Psoas muscle (tissue), 8 donors: ENCODE data around the gene KDM4F. TPM values are rescaled to one million over a fixed set of nuclear protein-coding genes. Genes with fewer than 3 reads are reported as not detected.

ENCODE experiments used
- ATAC-seq, 4 donors: fragments of 200-7000 bp; cut with Tn5 transposase; one replicate each; pipeline ENCODE4 v1.9.1; 2020; ENCODE audit warnings: moderate library complexity in 3 of 4, mild to moderate bottlenecking in 2 of 4
- DNase-seq, 2 donors: peaks; one replicate each; pipeline ENCODE4 v3.0.0-alpha.2; 2020
- H3K27ac ChIP-seq: fragments of 200-600 bp; one replicate; pipeline ENCODE4 v1.8.0; 2022
- H3K27me3 ChIP-seq, 3 donors: fragments of 200-600 bp in 1 of 3; one replicate each; pipeline versions ENCODE4 v1.6.1 to v1.8.0; 2013 to 2022; ENCODE audit warnings: low read length in 2 of 3, mild to moderate bottlenecking in 2 of 3, moderate library complexity in 1 of 3; ENCODE audit not compliant: insufficient read depth in 3 of 3
- H3K36me3 ChIP-seq, 2 donors: fragments of 200-600 bp in 1 of 2; one replicate each; pipeline versions ENCODE4 v1.6.1 to v1.8.0; 2013 to 2022; ENCODE audit warnings: low read depth in 1 of 2, mild to moderate bottlenecking in 1 of 2, moderate library complexity in 1 of 2; ENCODE audit not compliant: insufficient read depth in 1 of 2
- H3K4me1 ChIP-seq: fragments of 200-600 bp; one replicate; pipeline ENCODE4 v1.8.0; 2022
- H3K4me3 ChIP-seq: fragments of 200-600 bp; one replicate; pipeline ENCODE4 v1.8.0; 2022; ENCODE audit warnings: mild to moderate bottlenecking
- H3K9me3 ChIP-seq: fragments of 200-600 bp; one replicate; pipeline ENCODE4 v1.8.0; 2022
- WGBS, 3 donors: extraction: QIAGEN DNeasy Blood & Tissue Kit; methylation state at CpG; one replicate each; pipeline versions ENCODE4 v1.1.6 to v1.1.7; 2013; 5-methylcytosine and 5-hydroxymethylcytosine counted together
- intact Hi-C, 2 donors: fragments of 100-400 bp; cut with DNase I; formaldehyde crosslinking; loops; one replicate each; pipeline versions ENCODE4 v1.11.0 to v1.14.2; 2022
- polyA plus RNA-seq, 3 donors: library from polyadenylated mRNA; stranded (reverse); fragments of 200-250 nt; gene quantifications; one replicate each; pipeline ENCODE4 v1.2.3, GENCODE V29; 2013
- total RNA-seq, 4 donors: library from RNA; stranded (reverse); fragmentation: NEBNext Ultra II Directional in 2 of 4; extraction: Animal tissue kit (Norgen Biotek cat#: 25700) in 2 of 4; gene quantifications; one replicate each; pipeline versions ENCODE4 v1.2.1 to v1.2.4, GENCODE V29; 2021 to 2023
- TF ChIP-seq, protein P1 (sequence below): fragments of 200-600 bp; IDR thresholded peaks from one replicate; pipeline ENCODE4 v1.8.0; 2022; ENCODE audit warnings: antibody characterized with exemption
- donor health status: healthy with polysubstance abuse.
- donor health status: DM: no; HTN: no; CAD: no; lungs with moderate emphysema.
- donor health status: Bipolar disorder and iron deficiency.
- donor health status: healthy.
- donor health status: DM: yes; HTN: yes; CAD: no.
- donor health status: DM: no; HTN: no; CAD: no.
- donor health status: DM: no; HTN: no; CAD: no.
- donor health status: DM: yes; HTN: yes; CAD: no.

The KDM4F gene
- total and polyA plus RNA-seq, 7 donors = not detected

DNA sequence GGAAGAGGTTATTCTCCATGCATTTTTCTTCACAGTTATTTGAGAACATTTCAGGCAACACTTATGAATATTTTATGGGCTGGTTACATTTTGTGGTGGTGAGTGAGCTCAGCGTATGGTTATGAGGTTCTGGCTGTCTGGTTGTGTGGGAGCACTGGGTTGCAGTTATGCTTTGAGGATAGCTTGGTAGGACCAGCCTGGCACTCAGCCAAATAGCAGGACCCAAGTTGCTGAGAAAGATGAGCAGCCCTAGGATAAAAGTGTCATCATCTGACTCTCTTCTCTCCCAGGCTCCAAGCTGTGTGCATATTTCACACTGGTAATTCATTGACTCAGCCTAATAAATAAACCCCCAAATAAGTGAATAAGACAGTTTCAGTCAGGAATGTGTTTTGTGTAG, 9.4 kb downstream of the KDM4F start:
- H3K27ac ChIP-seq = no peak overlapping the region
- ATAC-seq (no peak), DNase-seq (no peak)
- intact Hi-C loops = no loop called here
- H3K4me1 ChIP-seq = no peaks in the 10 kb centered on the region
- H3K27me3 ChIP-seq = no peaks in the 10 kb centered on the region
- TF ChIP-seq, protein P1, sequence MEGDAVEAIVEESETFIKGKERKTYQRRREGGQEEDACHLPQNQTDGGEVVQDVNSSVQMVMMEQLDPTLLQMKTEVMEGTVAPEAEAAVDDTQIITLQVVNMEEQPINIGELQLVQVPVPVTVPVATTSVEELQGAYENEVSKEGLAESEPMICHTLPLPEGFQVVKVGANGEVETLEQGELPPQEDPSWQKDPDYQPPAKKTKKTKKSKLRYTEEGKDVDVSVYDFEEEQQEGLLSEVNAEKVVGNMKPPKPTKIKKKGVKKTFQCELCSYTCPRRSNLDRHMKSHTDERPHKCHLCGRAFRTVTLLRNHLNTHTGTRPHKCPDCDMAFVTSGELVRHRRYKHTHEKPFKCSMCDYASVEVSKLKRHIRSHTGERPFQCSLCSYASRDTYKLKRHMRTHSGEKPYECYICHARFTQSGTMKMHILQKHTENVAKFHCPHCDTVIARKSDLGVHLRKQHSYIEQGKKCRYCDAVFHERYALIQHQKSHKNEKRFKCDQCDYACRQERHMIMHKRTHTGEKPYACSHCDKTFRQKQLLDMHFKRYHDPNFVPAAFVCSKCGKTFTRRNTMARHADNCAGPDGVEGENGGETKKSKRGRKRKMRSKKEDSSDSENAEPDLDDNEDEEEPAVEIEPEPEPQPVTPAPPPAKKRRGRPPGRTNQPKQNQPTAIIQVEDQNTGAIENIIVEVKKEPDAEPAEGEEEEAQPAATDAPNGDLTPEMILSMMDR = no peak
- 84 to 87% (median 84%) methylated on average over 1 of the region's 1 CpG for WGBS, 3 donors
- H3K9me3 ChIP-seq = no peaks in the 10 kb centered on the region
- H3K36me3 ChIP-seq = no peaks in the 10 kb centered on the region
- no peak overlapping the region for H3K4me3 ChIP-seq

DNA sequence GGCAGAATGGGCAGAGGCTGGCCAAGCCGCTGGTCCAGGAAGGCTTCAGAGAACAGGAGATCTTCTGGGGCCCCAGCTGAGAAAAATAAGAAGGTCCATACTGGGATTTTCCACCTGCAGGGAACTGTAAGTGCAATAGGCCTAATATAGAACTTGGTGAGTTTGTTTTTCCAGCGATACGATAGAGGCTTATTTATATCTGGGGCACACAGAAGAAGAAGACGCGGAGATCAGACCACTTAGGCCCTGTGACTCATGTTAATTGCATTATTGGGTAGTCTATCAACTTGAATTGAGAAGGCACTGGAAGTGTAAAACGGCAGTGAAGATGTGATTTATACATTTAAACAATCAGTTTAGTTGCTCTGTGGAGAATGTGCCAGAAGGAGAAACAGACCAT, 9.8 kb downstream of the KDM4F start:
- H3K36me3 ChIP-seq = no peaks in the 10 kb centered on the region
- H3K9me3 ChIP-seq = no peaks in the 10 kb centered on the region
- no peak overlapping the region for H3K4me3 ChIP-seq
- DNase-seq = no peak
- H3K27me3 ChIP-seq = no peaks in the 10 kb centered on the region
- no peak for ATAC-seq
- H3K27ac ChIP-seq = no peak overlapping the region
- intact Hi-C loops = no loop called here
- WGBS, 3 donors = 74 to 82% (median 76%) methylated on average over 6 of the region's 6 CpGs
- H3K4me1 ChIP-seq = no peaks in the 10 kb centered on the region
- TF ChIP-seq, protein P1 = no peak

DNA sequence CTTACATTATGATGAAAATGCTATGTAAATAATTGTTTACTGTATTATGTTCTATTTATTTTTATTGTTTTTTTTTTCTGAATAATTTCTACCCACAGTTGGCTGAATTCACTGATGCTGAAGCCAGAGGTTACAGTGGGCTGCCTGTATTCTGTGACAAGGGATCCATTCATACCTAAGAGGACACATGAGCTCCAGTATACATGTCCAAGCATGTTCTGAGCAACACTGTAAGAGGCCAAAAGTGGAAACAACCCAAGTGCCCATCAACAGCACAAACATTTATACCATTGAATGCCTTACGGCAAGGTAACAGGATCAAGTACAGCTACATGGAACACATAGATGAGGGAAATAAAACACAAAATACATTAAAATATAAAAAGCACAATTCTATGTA, 16.1 kb downstream of the KDM4F start:
- Histone ChIP-seq H3K4me1 (peaks cover 12% of the 10 kb centered on the region), H3K27ac (no peak overlapping the region), H3K9me3 (no peaks in the 10 kb centered on the region), H3K4me3 (no peak overlapping the region), H3K36me3 (no peaks in the 10 kb centered on the region), H3K27me3 (no peaks in the 10 kb centered on the region)
- no peak for DNase-seq
- ATAC-seq = no peak
- 56 to 93% (median 68%) methylated on average over 1 of the region's 1 CpG for WGBS, 3 donors
- TF ChIP-seq, protein P1 = no peak
- intact Hi-C loops = loop anchor here (5.0 to 10.0 kb wide), 7 partner anchors 87 to 699 kb away; partner anchors contain the start of genes CWC15 (in 2 of the 2), KDM4D (in 2 of the 2) and SESN3 (in 1 of the 2)

DNA sequence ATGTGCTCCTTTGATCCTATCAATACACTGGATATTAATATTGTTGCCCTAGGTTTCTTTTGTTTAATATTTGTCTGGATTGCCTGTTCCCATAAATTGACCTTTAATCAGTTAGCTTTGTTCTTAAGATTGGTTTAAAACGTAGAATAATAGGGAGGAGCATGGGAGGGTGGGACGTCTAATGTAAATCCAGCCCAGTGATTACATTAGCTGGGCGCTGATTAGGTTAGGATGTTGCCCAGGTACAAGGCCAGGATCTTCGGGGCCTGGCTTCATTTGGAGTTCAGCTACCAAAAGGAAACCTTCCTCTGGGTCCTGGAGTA, 17.5 kb downstream of the KDM4F start, which contains the start of gene SRSF8:
SRSF8 (plus strand) TSS at position 204 of the 323 bp plus-strand sequence. CDS start 308 bp downstream, outside the sequence.
- WGBS, 3 donors = 0 to 1% (median 0%) methylated on average over 4 of the region's 4 CpGs
- Histone ChIP-seq H3K36me3 (no peaks in the 10 kb centered on the region), H3K27ac (peak within 1 kb of the TSS; percentile 93), H3K4me3 (peak within 1 kb of the TSS; percentile 84), H3K4me1 (peaks cover 12% of the 10 kb centered on the region), H3K27me3 (no peaks in the 10 kb centered on the region), H3K9me3 (no peaks in the 10 kb centered on the region)
- ATAC-seq (no peak), DNase-seq (no peak)
- intact Hi-C loops = loop anchor here (1.0 to 10.0 kb wide), 8 partner anchors 85 to 698 kb away; partner anchors contain the start of genes CWC15 (in 2 of the 2), KDM4D (in 2 of the 2) and SESN3 (in 1 of the 2)
- TF ChIP-seq, protein P1 = no peak
